GM23338 (cell line): Measurements from ENCODE around the gene AMZ1.

Experiments used
- EZH2 ChIP-seq: fragments of 200-600 bp; sonication (generic); IDR thresholded peaks from one replicate; pipeline ENCODE4 v1.8.0; 2017; ENCODE audit warnings: antibody characterized with exemption, mild to moderate bottlenecking, low read depth; ENCODE audit not compliant: unreplicated experiment
- TF ChIP-seq, protein P1 (sequence below): IDR thresholded peaks from 2 replicates; pipeline ENCODE4 v1.6.1; 2016; ENCODE audit warnings: antibody characterized with exemption
- TF ChIP-seq, protein P2 (sequence below), 2 experiments: fragments of 200-600 bp in 1 of 2; sonication (generic) in 1 of 2; conservative IDR thresholded peaks; 2 replicates each; pipeline versions ENCODE4 v1.5.1 to v1.6.1; 2016 to 2017; ENCODE audit warnings: antibody characterized with exemption in 2 of 2, low read depth in 2 of 2, mild to moderate bottlenecking in 2 of 2, moderate library complexity in 1 of 2

- TF ChIP-seq, protein P1, sequence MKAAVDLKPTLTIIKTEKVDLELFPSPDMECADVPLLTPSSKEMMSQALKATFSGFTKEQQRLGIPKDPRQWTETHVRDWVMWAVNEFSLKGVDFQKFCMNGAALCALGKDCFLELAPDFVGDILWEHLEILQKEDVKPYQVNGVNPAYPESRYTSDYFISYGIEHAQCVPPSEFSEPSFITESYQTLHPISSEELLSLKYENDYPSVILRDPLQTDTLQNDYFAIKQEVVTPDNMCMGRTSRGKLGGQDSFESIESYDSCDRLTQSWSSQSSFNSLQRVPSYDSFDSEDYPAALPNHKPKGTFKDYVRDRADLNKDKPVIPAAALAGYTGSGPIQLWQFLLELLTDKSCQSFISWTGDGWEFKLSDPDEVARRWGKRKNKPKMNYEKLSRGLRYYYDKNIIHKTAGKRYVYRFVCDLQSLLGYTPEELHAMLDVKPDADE, result no peak
- TF ChIP-seq, protein P2, sequence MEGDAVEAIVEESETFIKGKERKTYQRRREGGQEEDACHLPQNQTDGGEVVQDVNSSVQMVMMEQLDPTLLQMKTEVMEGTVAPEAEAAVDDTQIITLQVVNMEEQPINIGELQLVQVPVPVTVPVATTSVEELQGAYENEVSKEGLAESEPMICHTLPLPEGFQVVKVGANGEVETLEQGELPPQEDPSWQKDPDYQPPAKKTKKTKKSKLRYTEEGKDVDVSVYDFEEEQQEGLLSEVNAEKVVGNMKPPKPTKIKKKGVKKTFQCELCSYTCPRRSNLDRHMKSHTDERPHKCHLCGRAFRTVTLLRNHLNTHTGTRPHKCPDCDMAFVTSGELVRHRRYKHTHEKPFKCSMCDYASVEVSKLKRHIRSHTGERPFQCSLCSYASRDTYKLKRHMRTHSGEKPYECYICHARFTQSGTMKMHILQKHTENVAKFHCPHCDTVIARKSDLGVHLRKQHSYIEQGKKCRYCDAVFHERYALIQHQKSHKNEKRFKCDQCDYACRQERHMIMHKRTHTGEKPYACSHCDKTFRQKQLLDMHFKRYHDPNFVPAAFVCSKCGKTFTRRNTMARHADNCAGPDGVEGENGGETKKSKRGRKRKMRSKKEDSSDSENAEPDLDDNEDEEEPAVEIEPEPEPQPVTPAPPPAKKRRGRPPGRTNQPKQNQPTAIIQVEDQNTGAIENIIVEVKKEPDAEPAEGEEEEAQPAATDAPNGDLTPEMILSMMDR (conservative IDR thresholded peaks at IDR 0.05; ENCODE audit: low read depth in 2 of 2), result peak; percentile 85 to 97
- TF ChIP-seq EZH2, result no peak
Measured at GRCh38 chr7:2709553-2710285, 21.7 kb downstream of the AMZ1 start.
